NCI-H146 treated with DMSO at 0.1 percent for 48 hours (cell line): ENCODE measurements around the gene LRRC3C.
A peak's percentile ranks its signal among the peaks of the same experiment; 100 is the strongest.

Experiments used
- DNase-seq: peaks from one replicate; lab custom pipeline; 2025; ENCODE audit not compliant: unreplicated experiment; lab: John Stamatoyannopoulos, UW

Gene LRRC3C

GRCh38 chr17:39973496-39973895 lies 46.0 kb downstream of the LRRC3C start:
- DNase-seq, result no peak

DNA sequence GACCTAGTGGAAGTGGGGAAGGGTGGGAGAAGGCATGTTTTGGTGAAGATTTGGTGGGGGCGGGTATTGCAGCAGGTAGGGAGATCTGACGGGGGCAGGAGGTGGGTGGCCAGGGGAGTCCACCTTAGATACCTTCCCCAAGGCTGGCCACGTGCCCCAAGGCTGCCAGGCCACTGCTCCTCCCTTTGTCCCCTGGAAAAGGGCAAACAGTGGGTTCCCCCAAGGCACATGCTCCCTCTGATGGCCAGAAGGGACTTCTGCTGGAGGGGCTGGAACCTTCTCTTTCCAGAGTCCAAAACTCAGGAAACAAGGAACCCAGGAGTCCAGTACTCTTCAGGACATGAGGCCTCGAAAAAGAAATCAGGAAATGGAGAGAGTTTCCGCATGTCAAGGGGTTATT lies 46.9 kb downstream of the LRRC3C start:
- no peak for DNase-seq

GRCh38 chr17:39975801-39976200 lies 48.3 kb downstream of the LRRC3C start:
- no peak for DNase-seq

- DNase-seq, result no peak
Measured at GRCh38 chr17:39979016-39979670, 51.6 kb downstream of the LRRC3C start.

DNA sequence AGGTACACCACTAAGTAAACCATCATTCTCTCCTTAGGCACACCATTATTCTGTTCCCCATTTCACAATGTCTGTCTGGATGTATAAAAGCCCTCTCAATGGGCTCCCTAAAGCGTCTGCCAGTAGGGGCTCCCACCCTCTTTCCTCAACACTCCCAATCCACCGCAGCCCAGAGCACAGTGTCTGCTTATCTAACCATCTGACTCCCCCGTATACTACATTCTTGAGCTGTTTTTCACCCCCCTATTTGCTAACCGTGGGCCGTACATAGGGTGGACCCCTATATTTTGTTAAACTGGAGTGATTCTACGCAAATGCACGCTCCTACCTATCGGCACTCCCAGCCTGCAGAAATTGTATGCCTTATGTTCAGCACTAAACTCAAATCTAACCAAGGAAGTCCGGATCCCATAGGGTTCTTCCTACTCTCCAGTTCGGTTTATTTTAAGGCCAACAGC lies 52.4 kb downstream of the LRRC3C start:
- DNase-seq, result peak; percentile 23

GRCh38 chr17:39980351-39981206 lies 53.0 kb downstream of the LRRC3C start, which contains the start of gene PSMD3:
Gene PSMD3 (plus strand): TSS chr17:39980807. CDS start chr17:39980971, 164 bp downstream.
- peak; percentile 97 for DNase-seq

DNA sequence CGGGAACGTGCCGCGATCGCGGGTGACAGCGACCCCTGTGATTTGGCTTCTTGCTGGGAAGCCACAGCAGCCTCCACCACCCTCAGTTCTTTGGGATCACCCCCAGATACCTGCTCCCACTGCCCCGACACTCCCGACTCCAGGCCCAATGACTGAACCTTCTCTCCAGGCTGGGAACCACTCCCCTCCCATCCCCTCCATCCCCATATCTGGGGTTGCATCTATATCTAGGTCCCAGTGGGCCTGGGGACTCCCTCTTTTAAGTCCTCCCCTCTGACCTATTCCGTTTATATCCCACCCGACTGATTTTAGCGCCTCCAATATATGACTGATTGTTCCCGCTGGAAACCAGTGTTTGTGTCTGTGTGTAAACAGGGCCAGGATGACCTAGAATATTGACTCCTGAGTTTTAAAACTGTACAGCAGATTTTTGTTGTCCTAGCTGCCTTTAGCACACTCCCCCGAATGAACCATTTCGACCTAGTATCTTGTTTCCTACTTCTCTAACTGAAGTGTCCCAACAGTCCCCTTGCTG lies 53.7 kb downstream of the LRRC3C start:
- DNase-seq, result no peak

GRCh38 chr17:39981766-39982375 lies 54.3 kb downstream of the LRRC3C start:
- DNase-seq, result no peak

DNA sequence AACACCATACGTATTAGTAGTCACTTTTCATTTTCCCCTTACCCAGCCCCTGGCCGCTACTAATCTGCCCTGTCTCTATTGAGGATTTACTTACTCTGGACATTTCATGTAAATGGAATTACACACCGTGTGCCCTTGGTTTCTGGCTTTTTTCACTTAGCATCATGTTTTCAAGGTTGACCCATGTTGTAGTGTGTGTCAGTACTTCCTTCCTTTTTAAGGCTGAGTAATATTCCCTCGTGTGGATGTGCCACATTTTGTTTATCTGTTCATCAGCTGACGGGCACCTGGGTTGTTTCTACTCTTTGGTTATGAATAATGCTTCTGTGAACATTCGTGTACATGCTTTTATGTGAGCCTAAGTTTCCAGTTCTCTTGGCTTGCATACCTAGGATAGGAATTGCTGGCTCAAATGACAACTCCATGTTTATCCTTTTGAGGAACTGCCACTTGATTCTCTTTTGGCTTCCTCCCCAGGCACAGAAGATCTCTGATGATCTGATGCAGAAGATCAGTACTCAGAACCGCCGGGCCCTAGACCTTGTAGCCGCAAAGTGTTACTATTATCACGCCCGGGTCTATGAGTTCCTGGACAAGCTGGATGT lies 60.8 kb downstream of the LRRC3C start:
- DNase-seq, result no peak

DNA sequence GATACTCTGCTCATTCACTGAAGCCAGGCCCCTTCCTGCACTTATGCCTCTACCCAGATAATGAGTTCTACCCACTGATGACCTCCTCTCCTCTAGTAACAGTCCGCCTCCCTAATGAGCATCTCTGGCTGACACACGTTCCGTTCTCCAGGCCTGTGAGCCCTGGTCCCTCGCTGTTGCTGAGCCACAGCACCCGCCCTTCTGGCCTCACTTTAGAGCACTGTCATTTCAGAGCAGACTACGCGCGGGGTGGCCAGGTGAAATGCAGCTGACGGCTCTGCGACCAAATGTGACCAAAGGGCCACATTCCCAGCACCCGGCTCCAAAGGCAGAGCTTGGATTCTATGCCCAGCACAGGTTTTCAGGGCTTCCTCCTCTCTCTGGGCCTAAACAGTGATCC lies 66.9 kb downstream of the LRRC3C start:
- no peak for DNase-seq
